GM21526 (cell line): Measurements from ENCODE around the gene STAU1.
"Not testable (repeated sequence)": the region's sequence is repeated elsewhere in the genome, so short reads cannot be mapped to it uniquely, and the experiment has no call there.

Source experiments
- ATAC-seq: cut with Tn5 transposase; IDR thresholded peaks from one replicate; pipeline ENCODE4 v1.9.1; 2021; ENCODE audit warnings: moderate library complexity; ENCODE audit not compliant: unreplicated experiment, low FRiP score

The STAU1 gene

GRCh38 chr20:49091104-49091503 is 97.0 kb downstream of the STAU1 start:
- no peak for ATAC-seq

GRCh38 chr20:49082295-49082694 is 105.8 kb downstream of the STAU1 start:
- not testable (repeated sequence) for ATAC-seq

- ATAC-seq, result no peak
Measured at GRCh38 chr20:49078310-49078709, 109.8 kb downstream of the STAU1 start.

GRCh38 chr20:49074521-49074920 is 113.6 kb downstream of the STAU1 start:
- no peak for ATAC-seq
